Cerebellar cortex (tissue), 1 donor: ENCODE data around the gene SLC9C2.
"Not testable (repeated sequence)": the region's sequence is repeated elsewhere in the genome, so short reads cannot be mapped to it uniquely, and the experiment has no call there.

Experiments
- DNase-seq: peaks from one replicate; pipeline ENCODE4 v3.0.0-alpha.2; 2015; ENCODE audit warnings: low spot score

Gene SLC9C2

GRCh38 chr1:173603056-173603591, at the start of gene SLC9C2:
Gene SLC9C2 (minus strand): TSS chr1:173603072. CDS start chr1:173601776, 1,296 bp downstream.
- DNase-seq = no peak

DNA sequence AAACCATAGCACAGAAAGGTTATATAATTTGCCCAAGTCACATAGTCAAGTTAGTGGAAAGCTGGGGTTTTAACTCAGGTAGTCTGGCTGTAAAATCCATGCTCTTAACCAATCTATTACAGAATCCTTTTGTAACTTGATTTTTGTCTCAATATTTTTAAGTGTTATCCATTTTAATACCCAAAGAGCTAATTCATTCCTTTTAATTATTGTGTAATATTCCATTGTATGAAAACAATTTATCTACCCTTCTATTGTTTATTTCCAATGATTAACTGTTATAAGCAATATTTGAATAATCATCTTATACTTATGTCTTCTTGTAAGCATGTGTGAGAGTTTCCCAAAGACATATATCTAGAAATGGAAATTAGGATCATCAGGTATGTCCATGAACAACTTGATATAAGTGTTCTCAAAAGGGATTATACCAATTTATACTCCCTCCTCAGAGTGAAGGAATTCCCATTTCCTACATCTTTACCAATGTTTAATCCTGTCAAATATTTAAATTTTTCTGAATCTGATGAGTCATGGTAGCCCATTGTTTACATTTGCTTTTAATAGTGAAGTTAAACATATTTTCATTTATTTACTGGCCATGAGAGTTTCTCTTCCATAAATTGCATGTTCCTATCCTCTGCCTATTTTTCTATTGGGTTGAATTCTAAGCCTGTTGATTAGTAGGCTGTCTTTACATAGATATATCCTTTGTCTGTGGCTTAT, 46.2 kb upstream of the SLC9C2 start:
- no peak for DNase-seq

DNA sequence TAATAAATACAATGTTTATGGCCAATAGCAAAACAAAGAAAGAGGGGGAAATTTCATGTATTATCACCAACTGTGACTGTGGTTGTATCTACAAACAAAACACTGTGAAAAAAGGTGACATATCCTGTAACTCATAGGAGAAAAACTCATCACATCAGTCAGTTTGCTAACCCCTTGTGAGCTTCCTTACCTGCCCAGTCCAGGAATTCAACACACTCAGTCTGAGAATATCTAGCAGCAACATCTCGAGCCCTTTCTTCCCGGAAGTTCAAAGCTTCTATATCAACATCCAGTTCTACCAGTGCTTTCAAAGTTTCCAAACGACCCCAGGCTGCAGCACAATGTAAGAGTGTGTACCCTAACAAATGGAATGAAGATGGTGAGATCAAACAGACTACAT, 43.8 kb upstream of the SLC9C2 start:
- DNase-seq = no peak

GRCh38 chr1:173642450-173643139, 39.7 kb upstream of the SLC9C2 start:
- not testable (repeated sequence) for DNase-seq

- DNase-seq = no peak
Observed at GRCh38 chr1:173639102-173639501, 36.2 kb upstream of the SLC9C2 start.

- DNase-seq = no peak
Observed at GRCh38 chr1:173638043-173639021, 35.5 kb upstream of the SLC9C2 start.

- not testable (repeated sequence) for DNase-seq
Observed at GRCh38 chr1:173637236-173638042, 34.6 kb upstream of the SLC9C2 start.

DNA sequence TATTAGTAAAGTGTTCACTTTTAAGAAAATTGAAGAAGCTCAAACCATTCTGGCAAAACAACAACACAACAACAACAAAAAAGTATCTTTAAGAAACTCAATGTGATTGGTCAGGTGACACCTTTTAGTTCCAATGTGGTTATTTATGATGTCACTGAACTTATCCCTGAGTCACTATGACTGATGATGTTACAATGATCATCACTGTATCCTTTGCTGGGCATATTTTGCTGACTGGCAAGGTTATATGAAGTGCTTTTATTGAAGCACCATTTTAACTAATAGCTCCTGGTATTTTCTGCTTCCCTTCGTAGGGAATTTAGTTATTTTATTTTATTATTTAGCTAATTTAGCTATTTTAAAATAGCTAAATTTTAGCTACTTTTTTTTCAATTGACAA, 32.2 kb upstream of the SLC9C2 start, which contains the start of gene TEX50:
TSS of gene TEX50 (plus strand) at position 223 of the 400 bp plus-strand sequence. CDS start 184 bp downstream, outside the sequence.
- no peak for DNase-seq

- peak; percentile 4 for DNase-seq
Observed at GRCh38 chr1:173628888-173629287, 26.0 kb upstream of the SLC9C2 start.

DNA sequence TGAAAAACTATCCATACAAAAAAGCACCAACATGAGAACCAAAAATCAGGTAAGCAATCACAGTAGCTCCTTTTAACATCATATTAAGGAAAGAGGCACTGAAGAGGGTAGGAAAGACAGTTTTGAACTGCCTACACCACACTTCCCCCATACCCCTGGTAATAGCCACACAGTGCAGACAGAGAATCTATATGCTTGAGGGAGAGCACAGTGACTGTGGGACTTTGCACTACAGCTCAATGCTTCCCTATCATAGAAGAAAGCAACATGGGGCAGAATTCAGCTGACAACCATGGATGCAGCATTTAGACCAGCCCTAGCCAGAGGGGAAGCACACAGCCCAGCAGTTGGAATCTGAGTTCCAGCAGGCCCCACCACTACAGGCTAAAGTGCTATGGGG, 24.4 kb upstream of the SLC9C2 start:
- no peak for DNase-seq

DNA sequence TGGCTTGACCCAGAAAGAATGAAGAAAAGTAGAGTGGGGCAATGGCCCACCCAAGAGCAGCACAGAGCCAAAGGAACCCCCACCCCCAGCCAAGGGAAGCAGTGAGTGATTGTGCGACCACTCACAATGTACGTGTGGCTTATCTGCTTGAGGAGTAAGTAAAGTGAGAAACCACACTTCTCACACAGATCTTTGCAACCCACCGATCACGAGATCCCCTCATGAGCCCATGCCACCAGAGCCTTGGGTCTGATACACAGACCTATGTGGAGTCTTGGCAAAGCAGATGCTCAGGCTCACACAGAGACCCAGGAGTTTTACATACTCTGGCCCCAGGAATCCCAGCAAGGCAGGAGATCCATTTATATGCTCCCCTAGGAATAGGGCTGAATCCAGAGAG, 14.0 kb upstream of the SLC9C2 start:
- no peak for DNase-seq

- DNase-seq = not testable (repeated sequence)
Observed at GRCh38 chr1:173613086-173613485, 10.2 kb upstream of the SLC9C2 start.

GRCh38 chr1:173608503-173609216, 5.8 kb upstream of the SLC9C2 start:
- DNase-seq = no peak

DNA sequence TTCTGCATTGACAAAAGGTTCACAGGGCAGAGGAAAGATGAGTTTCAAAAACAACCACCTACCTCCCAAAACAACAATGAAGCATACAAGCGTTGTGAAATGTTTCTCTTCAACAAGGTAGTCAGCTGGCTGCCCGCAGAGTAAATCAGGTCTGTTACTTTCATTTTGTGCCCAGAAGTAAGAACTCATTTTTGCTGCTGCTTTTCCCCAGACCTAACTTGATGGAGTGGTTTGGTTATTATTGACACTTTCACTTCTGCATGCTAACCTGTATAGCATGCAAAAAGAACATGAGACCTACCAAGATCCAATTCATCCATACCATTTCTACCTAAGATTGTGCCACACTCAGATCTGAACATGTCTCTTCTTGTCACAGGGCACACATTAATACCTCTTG, 1.3 kb downstream of the SLC9C2 start:
- no peak for DNase-seq

DNA sequence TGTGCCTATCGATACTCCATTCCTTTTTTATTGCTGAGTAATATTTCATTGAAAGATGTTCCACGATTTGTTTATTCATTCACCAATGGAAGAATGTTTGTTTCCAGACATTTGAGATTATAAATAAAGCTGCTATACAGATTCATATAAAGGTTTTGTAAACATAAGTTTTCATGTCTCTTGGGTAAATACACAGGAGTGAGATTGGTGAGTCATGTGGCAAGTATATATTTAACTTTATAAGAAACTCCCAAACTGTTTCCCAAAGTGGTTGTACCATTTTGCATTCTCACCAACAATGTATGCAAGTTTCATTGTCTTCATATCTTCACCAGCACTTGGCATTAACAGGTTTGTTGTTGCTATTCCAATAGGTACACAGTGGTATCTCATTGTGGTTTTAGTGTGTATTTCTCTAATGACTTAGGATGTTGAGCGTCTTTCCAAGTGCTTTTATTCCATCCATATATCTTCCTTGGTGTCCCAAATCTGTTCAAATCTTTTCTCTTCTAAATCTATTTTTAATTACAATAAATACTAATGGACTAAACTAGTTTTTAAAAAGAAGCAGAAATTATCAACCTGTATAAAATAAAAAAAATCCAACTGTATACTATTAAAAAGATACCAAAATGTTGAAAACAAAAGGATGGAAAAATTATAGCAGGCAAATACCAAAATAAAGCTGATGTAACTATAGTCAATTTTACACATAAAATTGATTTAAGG, 6.6 kb downstream of the SLC9C2 start:
- DNase-seq = no peak

DNA sequence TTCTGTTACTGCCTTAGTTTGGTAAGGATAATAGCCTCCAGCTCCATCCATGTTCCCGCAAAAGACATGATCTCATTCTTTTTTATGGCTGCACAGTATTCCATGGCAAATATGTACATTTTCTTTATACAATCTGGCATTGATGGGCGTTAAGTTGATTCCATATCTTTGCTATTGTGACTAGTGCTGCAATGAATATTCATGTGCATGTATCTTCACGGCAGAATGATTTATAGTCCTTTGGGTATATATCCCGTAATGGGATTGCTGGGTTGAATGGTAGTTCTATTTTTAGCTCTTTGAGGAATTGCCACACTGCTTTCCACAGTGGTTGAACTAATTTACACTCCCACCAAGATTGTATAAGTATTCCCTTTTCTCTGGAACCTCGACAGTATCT, 11.7 kb downstream of the SLC9C2 start:
- not testable (repeated sequence) for DNase-seq

DNA sequence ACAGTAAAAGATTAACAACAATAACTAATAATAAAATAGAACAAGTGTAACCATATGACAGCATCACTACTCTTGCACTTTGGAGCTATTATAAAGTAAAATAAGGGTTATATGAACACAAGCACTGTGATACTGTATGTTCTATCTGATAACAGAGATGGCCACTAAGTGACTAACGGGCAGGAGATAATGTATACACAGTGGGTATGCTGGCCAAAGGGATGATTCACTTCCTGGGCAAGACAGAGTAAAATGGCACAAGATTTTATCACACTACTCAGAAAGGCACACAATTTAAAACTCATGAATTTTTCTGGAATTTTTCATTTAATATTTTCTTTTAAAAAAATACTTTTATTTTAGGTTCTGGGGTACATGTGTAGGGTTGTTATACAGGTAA, 12.3 kb downstream of the SLC9C2 start:
- DNase-seq = no peak

DNA sequence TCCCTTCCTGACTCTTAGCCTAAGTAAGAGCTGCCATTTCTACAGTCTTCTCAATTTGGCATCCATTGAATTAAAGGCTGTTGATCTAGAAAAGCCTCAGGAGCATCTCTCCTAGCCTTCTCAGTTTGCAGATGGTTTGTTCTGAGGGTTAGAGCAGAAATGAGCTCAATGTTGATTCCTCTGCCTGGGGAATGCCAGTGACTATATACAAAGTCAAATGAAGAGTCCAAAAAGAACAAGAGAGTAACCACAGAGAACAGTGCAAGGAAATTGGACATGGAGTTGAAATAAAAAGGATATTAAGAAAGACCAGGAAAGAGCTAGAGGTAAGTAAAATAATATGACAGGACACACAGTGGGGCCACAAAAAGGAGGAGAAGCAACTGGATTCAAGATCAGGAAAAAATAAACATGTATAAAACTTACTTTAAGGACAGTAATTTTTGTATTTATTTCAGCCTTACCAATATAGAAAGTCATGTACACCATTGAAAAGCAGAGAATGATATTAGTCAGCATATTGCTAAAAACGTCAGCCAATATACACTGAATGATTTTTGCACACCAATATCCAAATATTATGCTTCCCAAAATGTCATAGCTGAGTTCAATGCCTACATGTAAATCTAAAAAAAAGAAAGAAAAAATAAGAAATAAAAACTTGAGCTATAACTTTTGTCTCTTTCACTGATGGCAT, 21.3 kb downstream of the SLC9C2 start:
- DNase-seq = no peak

- no peak for DNase-seq
Observed at GRCh38 chr1:173580658-173581057, 22.2 kb downstream of the SLC9C2 start.
